ENCODE data around the gene EVI2A. TPM values are rescaled to one million over a fixed set of nuclear protein-coding genes. Genes with fewer than 3 reads are reported as not detected.

EVI2A gene
- polyA plus RNA-seq, 3 donors = 121 to 138 (median 125) TPM

DNA sequence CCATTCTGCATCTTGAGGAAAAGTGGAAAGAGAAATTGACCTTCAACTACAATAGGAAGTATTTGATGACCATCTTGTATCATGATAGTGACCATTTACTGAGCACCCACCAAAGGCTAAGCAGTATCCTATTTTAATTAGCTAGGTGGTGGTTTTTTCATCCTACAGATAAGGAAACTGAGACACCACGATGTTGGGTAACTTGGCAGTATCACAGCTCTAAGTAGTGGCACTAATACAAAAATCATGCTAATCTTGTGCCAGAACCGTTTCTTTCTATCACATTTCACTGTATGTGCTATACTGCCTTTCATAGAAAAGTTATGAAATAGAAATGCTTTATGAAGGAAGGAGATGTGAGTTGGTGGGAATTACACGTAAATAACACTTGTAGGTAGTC lies 9.9 kb downstream of the EVI2A start:
- H3K27me3 Mint-ChIP-seq (ENCODE audit: low read depth in 3 of 3) = no peaks in the 10 kb centered on the region
- WGBS (ENCODE audit: insufficient coverage) = no CpG with 5 or more reads among the region's 3 CpGs
- peak overlapping the region; percentile 90 to 100 (median 96) for H3K4me3 ChIP-seq (replicated peaks in 1 of 3; ENCODE audit: low read depth in 2 of 3, low read length in 3 of 3)
- intact Hi-C loops (cut with micrococcal nuclease) = loop anchor here in 1 of 2 donors (5.0 to 10.0 kb wide), 2 partner anchors 181 to 357 kb away; no protein-coding TSS in a partner anchor
- no peaks in the 10 kb centered on the region for H3K9me3 Mint-ChIP-seq
- peaks cover 8 to 16% of the 10 kb centered on the region in 2 donors for H3K36me3 ChIP-seq (replicated peaks in 1 of 2; ENCODE audit: control insufficient read depth in 1 of 2, insufficient read depth in 2 of 2, low read length in 2 of 2)
- no peak overlapping the region for H2AFZ ChIP-seq (ENCODE audit: insufficient read depth, low read depth, low read length, poor library complexity, severe bottlenecking)
- H3K79me2 ChIP-seq (ENCODE audit: insufficient read depth, low read length) = peaks cover 92% of the 10 kb centered on the region
- peak overlapping the region; percentile 95 to 98 for H3K4me3 Mint-ChIP-seq
- H3K27ac Mint-ChIP-seq = peak overlapping the region; percentile 91 to 98 (median 95)
- no peaks in the 10 kb centered on the region for H3K27me3 ChIP-seq (ENCODE audit: control insufficient read depth in 2 of 2, insufficient read depth in 2 of 2, low read length in 2 of 2)
- peak in 1 of 3 donors; percentile 21 for DNase-seq
- H3K4me1 ChIP-seq (ENCODE audit: control insufficient read depth in 1 of 2, insufficient read depth in 2 of 2, low read length in 2 of 2) = peaks cover 41 to 59% of the 10 kb centered on the region in 2 donors
- no peaks in the 10 kb centered on the region for H3K9me3 ChIP-seq (replicated peaks in 1 of 2; ENCODE audit: control insufficient read depth in 1 of 2, insufficient read depth in 1 of 2, low read length in 2 of 2)
- peak overlapping the region; percentile 98 for H3K4me2 ChIP-seq (replicated peaks; ENCODE audit: extremely low read depth, low read length, poor library complexity, severe bottlenecking)
- peaks cover 25 to 28% of the 10 kb centered on the region in 2 donors for H3K36me3 Mint-ChIP-seq
- H3K9ac ChIP-seq (ENCODE audit: insufficient read depth, low read length, poor library complexity, severe bottlenecking) = peak overlapping the region; percentile 88
- TF ChIP-seq, protein P1, sequence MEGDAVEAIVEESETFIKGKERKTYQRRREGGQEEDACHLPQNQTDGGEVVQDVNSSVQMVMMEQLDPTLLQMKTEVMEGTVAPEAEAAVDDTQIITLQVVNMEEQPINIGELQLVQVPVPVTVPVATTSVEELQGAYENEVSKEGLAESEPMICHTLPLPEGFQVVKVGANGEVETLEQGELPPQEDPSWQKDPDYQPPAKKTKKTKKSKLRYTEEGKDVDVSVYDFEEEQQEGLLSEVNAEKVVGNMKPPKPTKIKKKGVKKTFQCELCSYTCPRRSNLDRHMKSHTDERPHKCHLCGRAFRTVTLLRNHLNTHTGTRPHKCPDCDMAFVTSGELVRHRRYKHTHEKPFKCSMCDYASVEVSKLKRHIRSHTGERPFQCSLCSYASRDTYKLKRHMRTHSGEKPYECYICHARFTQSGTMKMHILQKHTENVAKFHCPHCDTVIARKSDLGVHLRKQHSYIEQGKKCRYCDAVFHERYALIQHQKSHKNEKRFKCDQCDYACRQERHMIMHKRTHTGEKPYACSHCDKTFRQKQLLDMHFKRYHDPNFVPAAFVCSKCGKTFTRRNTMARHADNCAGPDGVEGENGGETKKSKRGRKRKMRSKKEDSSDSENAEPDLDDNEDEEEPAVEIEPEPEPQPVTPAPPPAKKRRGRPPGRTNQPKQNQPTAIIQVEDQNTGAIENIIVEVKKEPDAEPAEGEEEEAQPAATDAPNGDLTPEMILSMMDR (IDR thresholded peaks at IDR 0.05) = no peak
- peaks cover 47% of the 10 kb centered on the region for H3K4me1 Mint-ChIP-seq
- H3K27ac ChIP-seq (ENCODE audit: low read depth in 1 of 2, low read length in 2 of 2) = peak overlapping the region; percentile 75 to 86
- H4K20me1 ChIP-seq (ENCODE audit: insufficient read depth, low read length) = peaks cover 35% of the 10 kb centered on the region

- H3K9ac ChIP-seq (ENCODE audit: insufficient read depth, low read length, poor library complexity, severe bottlenecking) = peak overlapping the region; percentile 88
These were observed 10.5 kb downstream of the EVI2A start for GRCh38 chr17:31310886-31311285.

More at GRCh38 chr17:31310886-31311285, 10.5 kb downstream of the EVI2A start:
- peaks cover 15 to 22% of the 10 kb centered on the region in 2 donors for H3K36me3 ChIP-seq (replicated peaks in 1 of 2; ENCODE audit: control insufficient read depth in 1 of 2, insufficient read depth in 2 of 2, low read length in 2 of 2)
- peaks cover 92% of the 10 kb centered on the region for H3K79me2 ChIP-seq (ENCODE audit: insufficient read depth, low read length)
- Mint-ChIP-seq H3K4me1 (peaks cover 48% of the 10 kb centered on the region), H3K27ac (peak overlapping the region; percentile 91 to 98 (median 96)), H3K27me3 (ENCODE audit: low read depth in 3 of 3) (no peaks in the 10 kb centered on the region), H3K36me3 (peaks cover 31 to 34% of the 10 kb centered on the region in 2 donors), H3K9me3 (no peaks in the 10 kb centered on the region), H3K4me3 (peak overlapping the region; percentile 95 to 98)
- peaks cover 37 to 58% of the 10 kb centered on the region in 2 donors for H3K4me1 ChIP-seq (ENCODE audit: control insufficient read depth in 1 of 2, insufficient read depth in 2 of 2, low read length in 2 of 2)
- H4K20me1 ChIP-seq (ENCODE audit: insufficient read depth, low read length) = peaks cover 41% of the 10 kb centered on the region
- H3K27me3 ChIP-seq (ENCODE audit: control insufficient read depth in 2 of 2, insufficient read depth in 2 of 2, low read length in 2 of 2) = no peaks in the 10 kb centered on the region
- peak overlapping the region; percentile 98 for H3K4me2 ChIP-seq (replicated peaks; ENCODE audit: extremely low read depth, low read length, poor library complexity, severe bottlenecking)
- no peak overlapping the region for H2AFZ ChIP-seq (ENCODE audit: insufficient read depth, low read depth, low read length, poor library complexity, severe bottlenecking)
- peak overlapping the region; percentile 90 to 100 (median 96) for H3K4me3 ChIP-seq (replicated peaks in 1 of 3; ENCODE audit: low read depth in 2 of 3, low read length in 3 of 3)
- peak in 2 of 3 donors; percentile 9 to 21 for DNase-seq
- 0% methylated on average over 1 of the region's 7 CpGs for WGBS (ENCODE audit: insufficient coverage)
- intact Hi-C loops (cut with micrococcal nuclease) = loop anchor here in 1 of 2 donors (5.0 to 10.0 kb wide), 2 partner anchors 181 to 356 kb away; no protein-coding TSS in a partner anchor
- H3K9me3 ChIP-seq (replicated peaks in 1 of 2; ENCODE audit: control insufficient read depth in 1 of 2, insufficient read depth in 1 of 2, low read length in 2 of 2) = no peaks in the 10 kb centered on the region
- TF ChIP-seq, protein P1 (IDR thresholded peaks at IDR 0.05) = no peak
- H3K27ac ChIP-seq (ENCODE audit: low read depth in 1 of 2, low read length in 2 of 2) = peak overlapping the region; percentile 72 to 86

Measured in CD14-positive monocyte (primary cell).